ENCODE data around the gene MRPS33.

DNA sequence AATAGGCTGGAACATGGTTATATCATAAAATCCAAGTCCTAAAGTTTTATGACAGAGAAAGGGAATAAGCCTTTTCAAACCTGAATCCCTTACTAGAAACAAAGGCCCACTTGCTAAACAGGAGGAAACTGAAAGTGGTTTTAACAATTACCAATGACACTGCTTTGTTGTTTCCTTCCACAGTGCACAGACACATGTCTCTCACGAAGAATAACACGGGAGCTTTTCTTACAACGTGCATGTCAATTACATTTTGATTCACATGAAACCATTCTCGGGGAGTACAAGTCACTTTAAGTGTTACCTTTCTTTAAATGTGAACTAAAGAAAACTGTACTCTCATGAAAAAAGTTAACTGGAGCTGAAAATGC, 1.4 kb downstream of the MRPS33 start:
- TF ChIP-seq BHLHE40 (IDR thresholded peaks at IDR 0.05; ENCODE audit: borderline replicate concordance) (no peak), FOXK2 (IDR thresholded peaks at IDR 0.05) (no peak), L3MBTL2 (conservative IDR thresholded peaks at IDR 0.05) (no peak), NFRKB (IDR thresholded peaks at IDR 0.05) (no peak), SP1 (IDR thresholded peaks at IDR 0.05) (no peak), FOXA1 (IDR thresholded peaks at IDR 0.05) (no peak), FOXM1 (IDR thresholded peaks at IDR 0.05; ENCODE audit: borderline replicate concordance) (no peak), ELF4 (IDR thresholded peaks at IDR 0.05) (no peak), SUZ12 (IDR thresholded peaks at IDR 0.05) (no peak), ARNT (IDR thresholded peaks at IDR 0.05) (no peak), PKNOX1 (IDR thresholded peaks at IDR 0.05) (no peak), ZNF384 (IDR thresholded peaks at IDR 0.05) (no peak), TARDBP (IDR thresholded peaks at IDR 0.05) (no peak), LEF1 (IDR thresholded peaks at IDR 0.05; ENCODE audit: borderline replicate concordance) (no peak)
